Mesendoderm (in vitro differentiated cells): Measurements from ENCODE around the gene C1orf50.
"Not testable (repeated sequence)": the region's sequence is repeated elsewhere in the genome, so short reads cannot be mapped to it uniquely, and the experiment has no call there.

Experiments
- DNase-seq: peaks from one replicate; pipeline ENCODE4 v3.0.0; 2013
- H2AK5ac ChIP-seq: 2 replicates; pipeline ENCODE4 v1.6.1; 2013; ENCODE audit warnings: low read length, inconsistent platforms
- H2BK120ac ChIP-seq: 2 replicates; pipeline ENCODE4 v1.6.1; 2013; ENCODE audit warnings: low read depth, mild to moderate bottlenecking, low read length, moderate library complexity, mixed read lengths
- H2BK15ac ChIP-seq: replicated peaks from 2 replicates; pipeline ENCODE4 v1.6.1; 2013; ENCODE audit warnings: low read depth, mild to moderate bottlenecking, moderate library complexity
- H2BK5ac ChIP-seq: 2 replicates; pipeline ENCODE4 v1.6.1; 2013; ENCODE audit warnings: low read length, inconsistent platforms
- H3K18ac ChIP-seq: 2 replicates; pipeline ENCODE4 v1.6.1; 2013; ENCODE audit warnings: mild to moderate bottlenecking, low read length, mixed read lengths
- H3K23ac ChIP-seq: one replicate; pipeline ENCODE4 v1.6.1; 2013; ENCODE audit warnings: low read length
- H3K27ac ChIP-seq: 2 replicates; pipeline ENCODE4 v1.5.1; 2013; ENCODE audit warnings: low read depth, mild to moderate bottlenecking, inconsistent platforms, low read length, moderate library complexity
- H3K27me3 ChIP-seq: 2 replicates; pipeline ENCODE4 v1.6.1; 2013; ENCODE audit warnings: low read length, control low read depth, mild to moderate bottlenecking, inconsistent platforms; ENCODE audit not compliant: insufficient read depth, poor library complexity
- H3K36me3 ChIP-seq: 2 replicates; pipeline ENCODE4 v1.6.1; 2013; ENCODE audit warnings: low read length, inconsistent platforms; ENCODE audit not compliant: control insufficient read depth, insufficient read depth
- H3K4ac ChIP-seq: one replicate; pipeline ENCODE4 v1.6.1; 2013; ENCODE audit warnings: low read depth, mild to moderate bottlenecking, low read length, moderate library complexity
- H3K4me1 ChIP-seq: 2 replicates; pipeline ENCODE4 v1.6.1; 2013; ENCODE audit warnings: low read depth, low read length, inconsistent platforms; ENCODE audit not compliant: control insufficient read depth
- H3K4me2 ChIP-seq: 2 replicates; pipeline ENCODE4 v1.6.1; 2013; ENCODE audit warnings: low read length
- H3K4me3 ChIP-seq: 2 replicates; pipeline ENCODE4 v1.5.1; 2013; ENCODE audit warnings: mild to moderate bottlenecking, low read length
- H3K56ac ChIP-seq: one replicate; pipeline ENCODE4 v1.6.1; 2013; ENCODE audit warnings: low read length
- H3K79me1 ChIP-seq: 2 replicates; pipeline ENCODE4 v1.6.1; 2013; ENCODE audit warnings: low read length, inconsistent platforms
- H3K79me2 ChIP-seq: 2 replicates; pipeline ENCODE4 v1.6.1; 2013; ENCODE audit warnings: mild to moderate bottlenecking, low read length; ENCODE audit not compliant: control insufficient read depth, insufficient read depth
- H3K9ac ChIP-seq: 2 replicates; pipeline ENCODE4 v1.6.1; 2013; ENCODE audit warnings: low read length, inconsistent platforms
- H4K5ac ChIP-seq: one replicate; pipeline ENCODE4 v1.6.1; 2013; ENCODE audit warnings: low read length
- H4K8ac ChIP-seq: one replicate; pipeline ENCODE4 v1.6.1; 2013; ENCODE audit warnings: low read depth, mild to moderate bottlenecking, control low read depth, low read length, moderate library complexity
- WGBS: extraction: QIAGEN DNeasy Blood & Tissue Kit; methylation state at CpG from one replicate; pipeline ENCODE4 v1.1.7; 2013; ENCODE audit warnings: low lambda C conversion rate, missing lambda C conversion rate; ENCODE audit not compliant: insufficient coverage; ENCODE audit errors: extremely low coverage; 5-methylcytosine and 5-hydroxymethylcytosine counted together

Gene C1orf50

DNA sequence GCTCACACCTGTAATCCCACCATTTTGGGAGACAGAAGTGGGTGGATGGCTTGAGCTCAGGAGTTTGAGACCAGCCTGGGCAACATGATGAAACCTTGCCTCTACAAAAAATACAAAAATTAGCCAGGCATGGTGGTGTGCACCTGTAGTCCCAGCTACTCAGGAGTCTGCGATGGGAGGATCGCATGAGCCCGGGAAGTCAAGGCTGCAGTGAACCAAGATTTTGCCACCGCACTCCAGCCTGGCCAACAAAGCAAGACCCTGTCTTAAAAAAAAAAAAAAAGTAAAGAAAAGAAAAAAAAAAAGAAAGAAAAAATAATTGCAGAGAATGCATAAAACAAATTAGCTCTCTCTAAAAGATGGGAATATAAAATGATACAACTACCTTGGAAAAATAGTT, 41.2 kb upstream of the C1orf50 start:
- H3K18ac ChIP-seq, H3K4me2 ChIP-seq, H2BK15ac ChIP-seq, H3K27ac ChIP-seq, H3K23ac ChIP-seq, H3K4me1 ChIP-seq, H3K27me3 ChIP-seq, H2BK5ac ChIP-seq, DNase-seq, H4K5ac ChIP-seq, H3K9ac ChIP-seq, H3K56ac ChIP-seq, H3K79me1 ChIP-seq, H4K8ac ChIP-seq, H3K79me2 ChIP-seq, H2AK5ac ChIP-seq, H2BK120ac ChIP-seq, H3K4me3 ChIP-seq, H3K4ac ChIP-seq, H3K36me3 ChIP-seq: not testable (repeated sequence)
- WGBS, result no CpG with 5 or more reads among the region's 4 CpGs

DNA sequence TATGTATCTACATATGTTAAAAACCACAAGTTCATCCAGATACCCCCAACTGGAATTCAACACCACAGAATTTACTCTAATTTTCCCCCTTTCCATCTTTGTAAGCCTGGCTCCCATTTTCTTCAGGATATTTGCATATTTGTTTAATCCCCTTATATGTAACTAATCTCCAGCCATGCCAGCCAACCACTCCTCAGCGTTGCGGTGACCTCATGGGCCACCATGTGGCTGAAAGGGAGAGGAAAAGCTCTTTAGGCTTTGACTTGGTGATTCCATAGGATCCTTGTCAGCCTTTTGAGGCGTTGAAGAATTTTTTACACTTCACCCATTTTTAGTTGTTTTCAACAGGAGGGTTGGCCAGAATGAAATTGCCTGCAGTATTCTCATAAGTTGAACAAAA, 37.0 kb upstream of the C1orf50 start:
- Histone ChIP-seq H4K8ac (no peak overlapping the region), H3K23ac (no peak overlapping the region), H3K56ac (no peak overlapping the region), H4K5ac (no peak overlapping the region), H3K79me2 (no peaks in the 10 kb centered on the region), H3K4me3 (no peak overlapping the region), H3K4ac (no peak overlapping the region), H3K27me3 (no peaks in the 10 kb centered on the region), H2AK5ac (no peak overlapping the region), H3K4me1 (no peaks in the 10 kb centered on the region), H3K18ac (no peak overlapping the region), H3K9ac (no peak overlapping the region), H3K4me2 (no peak overlapping the region), H2BK5ac (no peak overlapping the region), H3K79me1 (no peaks in the 10 kb centered on the region), H2BK15ac (no peak overlapping the region), H3K36me3 (no peaks in the 10 kb centered on the region), H3K27ac (no peak overlapping the region), H2BK120ac (no peak overlapping the region)
- WGBS, result no CpG with 5 or more reads among the region's 3 CpGs
- DNase-seq, result peak; percentile 61

DNA sequence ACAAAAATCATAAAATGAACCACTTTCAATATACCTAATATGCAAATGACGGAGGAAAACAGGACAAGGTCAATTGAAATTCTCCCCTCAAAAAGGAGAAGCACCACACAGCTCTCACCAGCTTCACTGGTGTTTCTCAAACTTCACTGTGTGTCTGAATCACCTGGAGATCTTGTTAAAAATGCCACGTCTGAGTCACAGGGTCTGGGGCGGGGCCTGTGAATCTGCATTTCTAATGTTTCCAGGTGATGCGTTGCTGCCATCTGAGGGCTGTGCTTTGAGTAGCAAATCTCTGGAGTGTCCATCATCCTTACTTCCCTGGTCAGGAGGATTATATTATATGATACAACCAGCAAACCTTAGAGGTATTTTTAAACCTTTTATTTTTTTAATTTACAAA, 36.1 kb upstream of the C1orf50 start:
- H3K4ac ChIP-seq, result no peak overlapping the region
- H3K18ac ChIP-seq, result no peak overlapping the region
- H3K56ac ChIP-seq, result no peak overlapping the region
- peak; percentile 64 for DNase-seq
- no peak overlapping the region for H3K4me2 ChIP-seq
- H3K27ac ChIP-seq, result no peak overlapping the region
- no peaks in the 10 kb centered on the region for H3K4me1 ChIP-seq
- no peaks in the 10 kb centered on the region for H3K27me3 ChIP-seq
- H2BK15ac ChIP-seq, result no peak overlapping the region
- H2AK5ac ChIP-seq, result no peak overlapping the region
- H2BK5ac ChIP-seq, result no peak overlapping the region
- no peak overlapping the region for H2BK120ac ChIP-seq
- WGBS, result no CpG with 5 or more reads among the region's 4 CpGs
- H3K4me3 ChIP-seq, result no peak overlapping the region
- H4K5ac ChIP-seq, result no peak overlapping the region
- no peaks in the 10 kb centered on the region for H3K36me3 ChIP-seq
- H4K8ac ChIP-seq, result no peak overlapping the region
- no peaks in the 10 kb centered on the region for H3K79me2 ChIP-seq
- H3K23ac ChIP-seq, result no peak overlapping the region
- no peak overlapping the region for H3K9ac ChIP-seq
- no peaks in the 10 kb centered on the region for H3K79me1 ChIP-seq

DNA sequence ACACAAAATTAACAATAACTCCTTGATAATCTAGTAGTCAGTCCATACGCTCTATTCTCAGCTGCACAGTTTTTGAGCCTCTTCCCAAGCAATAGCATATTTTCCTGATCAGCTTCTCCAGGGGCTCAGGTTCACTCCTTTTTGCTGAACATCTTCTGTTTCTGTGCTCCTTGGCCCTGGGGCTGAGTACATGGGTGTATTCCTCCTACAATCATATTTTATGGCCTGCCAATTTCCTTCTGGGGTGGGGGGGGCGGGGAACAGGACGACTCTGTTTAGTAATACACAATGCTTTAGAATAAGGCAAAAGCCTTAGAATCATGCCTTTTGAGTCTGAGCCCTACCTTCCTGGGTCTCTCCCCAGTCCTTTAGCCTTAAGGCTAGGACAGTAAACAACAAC, 35.5 kb upstream of the C1orf50 start:
- no peak overlapping the region for H2AK5ac ChIP-seq
- H3K4me1 ChIP-seq, result no peaks in the 10 kb centered on the region
- no peak overlapping the region for H3K4me3 ChIP-seq
- no peaks in the 10 kb centered on the region for H3K79me2 ChIP-seq
- no peak for DNase-seq
- H3K9ac ChIP-seq, result no peak overlapping the region
- H3K4me2 ChIP-seq, result no peak overlapping the region
- whole genome bisulfite sequencing, result no CpG with 5 or more reads among the region's 3 CpGs
- no peaks in the 10 kb centered on the region for H3K79me1 ChIP-seq
- H3K56ac ChIP-seq, result no peak overlapping the region
- H3K18ac ChIP-seq, result no peak overlapping the region
- no peak overlapping the region for H3K4ac ChIP-seq
- H2BK120ac ChIP-seq, result no peak overlapping the region
- no peak overlapping the region for H2BK15ac ChIP-seq
- H3K27me3 ChIP-seq, result no peaks in the 10 kb centered on the region
- no peak overlapping the region for H3K27ac ChIP-seq
- no peaks in the 10 kb centered on the region for H3K36me3 ChIP-seq
- H4K5ac ChIP-seq, result no peak overlapping the region
- no peak overlapping the region for H4K8ac ChIP-seq
- no peak overlapping the region for H3K23ac ChIP-seq
- no peak overlapping the region for H2BK5ac ChIP-seq

DNA sequence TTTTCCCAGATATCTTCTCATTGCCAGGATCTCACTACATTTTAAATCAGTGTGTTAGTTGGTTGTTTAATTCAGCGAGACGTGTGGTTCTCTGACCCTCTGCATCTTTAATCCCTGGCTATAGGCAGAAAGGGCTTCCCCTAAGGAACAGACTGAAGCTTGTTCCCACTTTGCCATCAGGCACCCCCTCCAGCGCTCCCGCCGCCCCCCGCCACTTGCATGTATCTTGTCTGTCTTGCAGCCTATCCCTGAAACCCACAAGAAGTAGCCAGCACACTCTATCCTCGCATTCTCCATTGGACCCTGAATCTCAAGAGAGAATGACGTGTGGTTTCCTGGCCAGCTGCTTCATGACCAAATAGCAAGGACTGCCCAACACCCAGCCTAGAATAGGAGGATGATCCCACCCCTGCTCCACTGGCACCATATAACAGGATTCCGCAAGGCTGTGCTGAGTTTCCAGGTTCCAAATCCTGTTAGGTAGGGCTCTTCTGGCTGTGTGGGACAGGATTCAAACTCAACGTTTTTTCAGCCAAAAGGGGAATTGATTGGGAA, 34.8 kb upstream of the C1orf50 start:
- Histone ChIP-seq H3K4ac (no peak overlapping the region), H3K36me3 (no peaks in the 10 kb centered on the region), H2AK5ac (no peak overlapping the region), H3K4me1 (no peaks in the 10 kb centered on the region), H3K27me3 (no peaks in the 10 kb centered on the region), H2BK120ac (no peak overlapping the region), H3K79me1 (no peaks in the 10 kb centered on the region), H3K79me2 (no peaks in the 10 kb centered on the region), H3K9ac (no peak overlapping the region), H3K27ac (no peak overlapping the region), H4K8ac (no peak overlapping the region), H3K4me2 (no peak overlapping the region), H2BK15ac (no peak overlapping the region), H2BK5ac (no peak overlapping the region), H3K23ac (no peak overlapping the region), H3K18ac (no peak overlapping the region), H3K56ac (no peak overlapping the region), H4K5ac (no peak overlapping the region), H3K4me3 (no peak overlapping the region)
- DNase-seq, result no peak
- WGBS, result no CpG with 5 or more reads among the region's 10 CpGs

DNA sequence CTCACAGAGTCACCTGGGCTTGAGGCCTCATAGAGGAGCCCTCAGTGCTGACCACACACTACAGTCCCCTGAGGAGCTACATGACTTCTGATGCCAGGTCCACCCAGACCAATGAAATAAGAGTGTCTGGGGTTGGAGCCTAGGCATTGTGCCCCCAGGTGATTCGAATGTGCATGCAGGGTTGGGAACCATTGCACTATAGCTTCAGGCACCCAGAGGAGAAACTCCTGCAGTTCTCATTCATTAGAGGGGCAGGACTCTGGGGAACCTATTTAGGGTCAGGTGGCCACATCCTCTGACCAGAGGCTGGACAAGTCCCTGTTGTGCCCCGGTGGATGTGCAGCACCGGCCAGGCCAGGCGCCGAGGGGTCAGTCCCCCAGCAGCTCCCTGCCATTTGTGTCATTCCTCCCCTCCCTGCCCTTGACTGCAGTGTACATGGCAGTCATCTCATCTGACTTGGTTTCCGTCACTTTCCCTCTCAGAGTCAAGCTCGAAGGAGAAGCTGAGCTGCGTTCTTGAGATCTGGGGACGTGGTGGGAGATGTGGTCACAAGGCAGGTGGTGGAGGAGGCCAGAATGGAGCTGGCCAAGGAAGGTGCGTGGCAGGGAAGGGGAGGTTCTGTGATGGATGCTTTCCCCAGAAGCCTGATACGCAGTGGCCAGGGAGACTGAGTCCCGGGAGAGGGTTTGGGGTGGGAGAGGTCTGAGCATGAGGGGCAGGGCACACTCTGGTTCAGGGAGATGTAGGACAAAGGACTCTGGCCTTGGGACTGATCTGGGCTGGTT, 33.4 kb upstream of the C1orf50 start:
- no peak overlapping the region for H3K4me2 ChIP-seq
- no peak overlapping the region for H4K8ac ChIP-seq
- H2BK120ac ChIP-seq, result no peak overlapping the region
- H2AK5ac ChIP-seq, result no peak overlapping the region
- H3K27ac ChIP-seq, result no peak overlapping the region
- H3K79me1 ChIP-seq, result no peaks in the 10 kb centered on the region
- no peak overlapping the region for H2BK5ac ChIP-seq
- H3K18ac ChIP-seq, result no peak overlapping the region
- no peak for DNase-seq
- H3K27me3 ChIP-seq, result no peaks in the 10 kb centered on the region
- no peaks in the 10 kb centered on the region for H3K4me1 ChIP-seq
- WGBS, result no CpG with 5 or more reads among the region's 12 CpGs
- H4K5ac ChIP-seq, result no peak overlapping the region
- no peak overlapping the region for H3K23ac ChIP-seq
- H3K36me3 ChIP-seq, result no peaks in the 10 kb centered on the region
- H3K4me3 ChIP-seq, result no peak overlapping the region
- no peaks in the 10 kb centered on the region for H3K79me2 ChIP-seq
- no peak overlapping the region for H2BK15ac ChIP-seq
- no peak overlapping the region for H3K9ac ChIP-seq
- no peak overlapping the region for H3K4ac ChIP-seq
- H3K56ac ChIP-seq, result no peak overlapping the region
